ENCODE measurements around the gene CUX1. TPM values are rescaled to one million over a fixed set of nuclear protein-coding genes. Genes with fewer than 3 reads are reported as not detected.

CUX1 gene
- total and polyA plus RNA-seq, 2 donors (not counting 1 experiment from before 2014, with no cell fraction given), result 10.8 to 86.5 TPM

- no peaks in the 10 kb centered on the region for H3K9me3 Mint-ChIP-seq (ENCODE audit: insufficient read depth)
- peak overlapping the region; percentile 72 for H3K27ac Mint-ChIP-seq
- ChIA-PET CTCF (interaction anchor here (0.7 to 1.7 kb wide), 4 partner anchors 14 to 230 kb away, joined by 3 to 6 read pairs (median 4); no protein-coding TSS in a partner anchor), POLR2A (interaction anchor here (0.6 to 1.6 kb wide), 2 partner anchors 10 to 45 kb away, joined by 4 read pairs; no protein-coding TSS in a partner anchor)
- ATAC-seq (ENCODE audit: low read depth) (peak; percentile 91), DNase-seq (peak; percentile 86)
- Histone ChIP-seq H4K20me1 (ENCODE audit: control insufficient read depth, insufficient read depth, low read length, poor library complexity, severe bottlenecking) (peaks cover 14% of the 10 kb centered on the region), H3K9ac (ENCODE audit: low read length) (peak overlapping the region; percentile 39), H3K79me2 (ENCODE audit: control insufficient read depth, insufficient read depth, low read length) (peaks cover 28% of the 10 kb centered on the region), H3K4me2 (replicated peaks; ENCODE audit: low read depth, low read length, poor library complexity, severe bottlenecking) (peak overlapping the region; percentile 78), H3K4me3 (ENCODE audit: control extremely low read depth in 1 of 5, extremely low read depth in 1 of 5, insufficient read depth in 1 of 5, low read depth in 2 of 5, low read length in 4 of 5) (peak overlapping the region in 4 of 5 experiments; percentile 22 to 53 (median 36)), H3K4me1 (ENCODE audit: control insufficient read depth in 2 of 2, insufficient read depth in 2 of 2, low read length in 2 of 2) (peaks cover 41 to 81% of the 10 kb centered on the region in 2 donors), H2AFZ (ENCODE audit: insufficient read depth, low read depth, low read length, poor library complexity, severe bottlenecking) (peak overlapping the region; percentile 64), H3K27ac (ENCODE audit: low read length in 2 of 2) (peak overlapping the region; percentile 68 to 77), H3K9me3 (ENCODE audit: control extremely low read depth in 1 of 3, control insufficient read depth in 2 of 3, insufficient read depth in 1 of 3, low read length in 2 of 3) (no peaks in the 10 kb centered on the region), H3K27me3 (replicated peaks in 1 of 4; ENCODE audit: control extremely low read depth in 1 of 4, control insufficient read depth in 3 of 4, insufficient read depth in 4 of 4, low read length in 3 of 4) (no peaks in the 10 kb centered on the region), H3K36me3 (replicated peaks in 1 of 2; ENCODE audit: control extremely low read depth in 1 of 2, control insufficient read depth in 1 of 2, extremely low read depth in 1 of 2, insufficient read depth in 2 of 2, low read length in 1 of 2) (no peaks in the 10 kb centered on the region)
- intact Hi-C loops (cut with micrococcal nuclease), result loop anchor here (1.0 to 5.0 kb wide), 4 partner anchors 9 to 176 kb away; no protein-coding TSS in a partner anchor
- peaks cover 67% of the 10 kb centered on the region for H3K4me1 Mint-ChIP-seq
- 3% methylated on average over 12 of the region's 17 CpGs for WGBS (ENCODE audit: insufficient coverage)
- TF ChIP-seq, protein P1, sequence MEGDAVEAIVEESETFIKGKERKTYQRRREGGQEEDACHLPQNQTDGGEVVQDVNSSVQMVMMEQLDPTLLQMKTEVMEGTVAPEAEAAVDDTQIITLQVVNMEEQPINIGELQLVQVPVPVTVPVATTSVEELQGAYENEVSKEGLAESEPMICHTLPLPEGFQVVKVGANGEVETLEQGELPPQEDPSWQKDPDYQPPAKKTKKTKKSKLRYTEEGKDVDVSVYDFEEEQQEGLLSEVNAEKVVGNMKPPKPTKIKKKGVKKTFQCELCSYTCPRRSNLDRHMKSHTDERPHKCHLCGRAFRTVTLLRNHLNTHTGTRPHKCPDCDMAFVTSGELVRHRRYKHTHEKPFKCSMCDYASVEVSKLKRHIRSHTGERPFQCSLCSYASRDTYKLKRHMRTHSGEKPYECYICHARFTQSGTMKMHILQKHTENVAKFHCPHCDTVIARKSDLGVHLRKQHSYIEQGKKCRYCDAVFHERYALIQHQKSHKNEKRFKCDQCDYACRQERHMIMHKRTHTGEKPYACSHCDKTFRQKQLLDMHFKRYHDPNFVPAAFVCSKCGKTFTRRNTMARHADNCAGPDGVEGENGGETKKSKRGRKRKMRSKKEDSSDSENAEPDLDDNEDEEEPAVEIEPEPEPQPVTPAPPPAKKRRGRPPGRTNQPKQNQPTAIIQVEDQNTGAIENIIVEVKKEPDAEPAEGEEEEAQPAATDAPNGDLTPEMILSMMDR (IDR thresholded peaks at IDR 0.05), result no peak
- TF ChIP-seq EZH2 (IDR thresholded peaks at IDR 0.05; ENCODE audit: borderline replicate concordance, insufficient read depth, low read depth, low read length, poor library complexity, severe bottlenecking), result no peak
- H3K4me3 Mint-ChIP-seq, result peak overlapping the region; percentile 67
- H3K27me3 Mint-ChIP-seq, result no peaks in the 10 kb centered on the region
These were observed 173.5 kb downstream of the CUX1 start for GRCh38 chr7:101990811-101991418.

- Histone ChIP-seq H3K79me2 (ENCODE audit: control insufficient read depth, insufficient read depth, low read length) (peaks cover 38% of the 10 kb centered on the region), H3K36me3 (replicated peaks in 1 of 2; ENCODE audit: control extremely low read depth in 1 of 2, control insufficient read depth in 1 of 2, extremely low read depth in 1 of 2, insufficient read depth in 2 of 2, low read length in 1 of 2) (no peaks in the 10 kb centered on the region), H3K27me3 (replicated peaks in 1 of 4; ENCODE audit: control extremely low read depth in 1 of 4, control insufficient read depth in 3 of 4, insufficient read depth in 4 of 4, low read length in 3 of 4) (no peaks in the 10 kb centered on the region), H3K27ac (ENCODE audit: low read length in 2 of 2) (no peak overlapping the region), H3K4me1 (ENCODE audit: control insufficient read depth in 2 of 2, insufficient read depth in 2 of 2, low read length in 2 of 2) (peaks cover 41 to 81% of the 10 kb centered on the region in 2 donors), H3K9ac (ENCODE audit: low read length) (no peak overlapping the region), H3K9me3 (ENCODE audit: control extremely low read depth in 1 of 3, control insufficient read depth in 2 of 3, insufficient read depth in 1 of 3, low read length in 2 of 3) (no peaks in the 10 kb centered on the region), H3K4me3 (ENCODE audit: control extremely low read depth in 1 of 5, extremely low read depth in 1 of 5, insufficient read depth in 1 of 5, low read depth in 2 of 5, low read length in 4 of 5) (no peak overlapping the region), H2AFZ (ENCODE audit: insufficient read depth, low read depth, low read length, poor library complexity, severe bottlenecking) (no peak overlapping the region), H3K4me2 (replicated peaks; ENCODE audit: low read depth, low read length, poor library complexity, severe bottlenecking) (peak overlapping the region; percentile 78), H4K20me1 (ENCODE audit: control insufficient read depth, insufficient read depth, low read length, poor library complexity, severe bottlenecking) (peaks cover 7% of the 10 kb centered on the region)
- no peaks in the 10 kb centered on the region for H3K9me3 Mint-ChIP-seq (ENCODE audit: insufficient read depth)
- ChIA-PET POLR2A (interaction anchor here (1.2 to 1.6 kb wide), 2 partner anchors 9 to 10 kb away, joined by 4 to 5 read pairs; no protein-coding TSS in a partner anchor), CTCF (interaction anchor here (0.6 to 1.7 kb wide), 3 partner anchors 73 to 229 kb away, joined by 3 to 5 read pairs (median 3); no protein-coding TSS in a partner anchor)
- H3K27me3 Mint-ChIP-seq, result no peaks in the 10 kb centered on the region
- TF ChIP-seq, protein P1 (IDR thresholded peaks at IDR 0.05), result no peak
- no peak for TF ChIP-seq EZH2 (IDR thresholded peaks at IDR 0.05; ENCODE audit: borderline replicate concordance, insufficient read depth, low read depth, low read length, poor library complexity, severe bottlenecking)
- ATAC-seq (ENCODE audit: low read depth) (no peak), DNase-seq (no peak)
- H3K27ac Mint-ChIP-seq, result peak overlapping the region; percentile 53
- peaks cover 70% of the 10 kb centered on the region for H3K4me1 Mint-ChIP-seq
- intact Hi-C loops (cut with micrococcal nuclease), result loop anchor here (2.0 to 5.0 kb wide), 3 partner anchors 70 to 177 kb away; no protein-coding TSS in a partner anchor
- H3K4me3 Mint-ChIP-seq, result peak overlapping the region; percentile 23
- 89% methylated on average over 2 of the region's 3 CpGs for WGBS (ENCODE audit: insufficient coverage)
These were observed 174.4 kb downstream of the CUX1 start for GRCh38 chr7:101991860-101992259.
